ENCODE measurements around the gene PRF1.
"Not testable (repeated sequence)": the region's sequence is repeated elsewhere in the genome, so short reads cannot be mapped to it uniquely, and the experiment has no call there.

PRF1 gene

DNA sequence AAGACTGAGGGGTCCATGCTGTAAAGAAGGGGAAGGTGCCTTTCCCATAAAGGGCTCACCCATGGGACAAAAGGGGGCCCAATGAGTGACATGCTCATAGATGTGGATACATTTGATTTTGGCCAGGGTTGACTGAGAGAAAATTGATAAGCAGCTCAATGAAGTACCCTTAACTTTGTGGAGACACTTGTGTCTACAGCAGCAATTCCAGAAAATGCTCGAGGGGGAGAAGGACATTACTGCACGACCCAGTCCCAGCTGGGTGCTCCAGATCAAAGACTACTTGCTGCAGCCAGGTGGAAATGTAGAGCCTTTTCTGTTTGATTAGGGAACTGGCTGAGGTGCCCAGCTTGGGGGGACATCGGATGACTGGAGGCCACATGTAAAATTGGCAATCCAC is 47.6 kb upstream of the PRF1 start:
- Histone ChIP-seq H3K36me3 (ENCODE audit: control insufficient read depth, low read length) (no peaks in the 10 kb centered on the region), H3K4me1 (ENCODE audit: control insufficient read depth, low read length) (no peaks in the 10 kb centered on the region), H3K27ac (ENCODE audit: low read depth, low read length) (no peak overlapping the region), H3K9me2 (replicated peaks; ENCODE audit: control insufficient read depth, low read length) (no peaks in the 10 kb centered on the region), H4K20me1 (ENCODE audit: control insufficient read depth, insufficient read depth, low read depth, low read length) (no peaks in the 10 kb centered on the region), H3K79me2 (ENCODE audit: control insufficient read depth, low read length) (no peaks in the 10 kb centered on the region), H3K4me2 (ENCODE audit: low read length) (no peak overlapping the region), H3K27me3 (ENCODE audit: control insufficient read depth, low read length) (no peaks in the 10 kb centered on the region), H3K4me3 (ENCODE audit: low read length) (no peak overlapping the region), H3F3A (ENCODE audit: control insufficient read depth, insufficient read depth) (no peaks in the 10 kb centered on the region), H3K9me3 (ENCODE audit: control insufficient read depth, insufficient read depth, low read length) (peaks cover 38% of the 10 kb centered on the region)
- TF ChIP-seq, protein P1, sequence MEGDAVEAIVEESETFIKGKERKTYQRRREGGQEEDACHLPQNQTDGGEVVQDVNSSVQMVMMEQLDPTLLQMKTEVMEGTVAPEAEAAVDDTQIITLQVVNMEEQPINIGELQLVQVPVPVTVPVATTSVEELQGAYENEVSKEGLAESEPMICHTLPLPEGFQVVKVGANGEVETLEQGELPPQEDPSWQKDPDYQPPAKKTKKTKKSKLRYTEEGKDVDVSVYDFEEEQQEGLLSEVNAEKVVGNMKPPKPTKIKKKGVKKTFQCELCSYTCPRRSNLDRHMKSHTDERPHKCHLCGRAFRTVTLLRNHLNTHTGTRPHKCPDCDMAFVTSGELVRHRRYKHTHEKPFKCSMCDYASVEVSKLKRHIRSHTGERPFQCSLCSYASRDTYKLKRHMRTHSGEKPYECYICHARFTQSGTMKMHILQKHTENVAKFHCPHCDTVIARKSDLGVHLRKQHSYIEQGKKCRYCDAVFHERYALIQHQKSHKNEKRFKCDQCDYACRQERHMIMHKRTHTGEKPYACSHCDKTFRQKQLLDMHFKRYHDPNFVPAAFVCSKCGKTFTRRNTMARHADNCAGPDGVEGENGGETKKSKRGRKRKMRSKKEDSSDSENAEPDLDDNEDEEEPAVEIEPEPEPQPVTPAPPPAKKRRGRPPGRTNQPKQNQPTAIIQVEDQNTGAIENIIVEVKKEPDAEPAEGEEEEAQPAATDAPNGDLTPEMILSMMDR (IDR thresholded peaks at IDR 0.05; ENCODE audit: low read depth, low read length, poor library complexity, severe bottlenecking), result no peak
- TF ChIP-seq EZH2phosphoT487 (IDR thresholded peaks at IDR 0.05; ENCODE audit: borderline replicate concordance, low read length), result no peak

DNA sequence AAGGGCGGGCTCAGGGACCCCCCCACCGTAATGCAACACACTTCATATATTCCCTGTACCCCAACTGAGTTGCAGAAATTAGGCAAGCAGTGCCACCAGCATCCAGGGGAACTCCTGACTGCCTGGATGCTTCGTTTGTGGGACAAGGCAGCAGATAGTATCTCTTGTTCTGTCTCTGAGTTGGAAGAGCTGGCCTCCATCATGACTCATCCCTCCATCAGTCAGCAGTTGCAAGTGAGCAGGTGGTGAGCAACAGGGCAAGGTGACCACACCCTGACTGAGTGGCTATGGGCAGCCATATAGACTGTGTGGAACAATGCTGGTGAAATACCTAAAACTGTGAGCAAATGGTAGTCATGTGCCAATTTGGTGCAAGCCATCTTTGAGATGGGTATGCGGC is 47.0 kb upstream of the PRF1 start:
- H3K4me2 ChIP-seq (ENCODE audit: low read length), result no peak overlapping the region
- H3K79me2 ChIP-seq (ENCODE audit: control insufficient read depth, low read length), result no peaks in the 10 kb centered on the region
- no peak overlapping the region for H3K27ac ChIP-seq (ENCODE audit: low read depth, low read length)
- no peaks in the 10 kb centered on the region for H3K36me3 ChIP-seq (ENCODE audit: control insufficient read depth, low read length)
- no peaks in the 10 kb centered on the region for H4K20me1 ChIP-seq (ENCODE audit: control insufficient read depth, insufficient read depth, low read depth, low read length)
- no peak overlapping the region for H3K4me3 ChIP-seq (ENCODE audit: low read length)
- no peaks in the 10 kb centered on the region for H3K27me3 ChIP-seq (ENCODE audit: control insufficient read depth, low read length)
- no peaks in the 10 kb centered on the region for H3K4me1 ChIP-seq (ENCODE audit: control insufficient read depth, low read length)
- H3K9me3 ChIP-seq (ENCODE audit: control insufficient read depth, insufficient read depth, low read length), result peaks cover 38% of the 10 kb centered on the region
- H3K9me2 ChIP-seq (replicated peaks; ENCODE audit: control insufficient read depth, low read length), result no peaks in the 10 kb centered on the region
- TF ChIP-seq, protein P1 (IDR thresholded peaks at IDR 0.05; ENCODE audit: low read depth, low read length, poor library complexity, severe bottlenecking), result no peak
- TF ChIP-seq EZH2phosphoT487 (IDR thresholded peaks at IDR 0.05; ENCODE audit: borderline replicate concordance, low read length), result no peak
- H3F3A ChIP-seq (ENCODE audit: control insufficient read depth, insufficient read depth), result no peaks in the 10 kb centered on the region

DNA sequence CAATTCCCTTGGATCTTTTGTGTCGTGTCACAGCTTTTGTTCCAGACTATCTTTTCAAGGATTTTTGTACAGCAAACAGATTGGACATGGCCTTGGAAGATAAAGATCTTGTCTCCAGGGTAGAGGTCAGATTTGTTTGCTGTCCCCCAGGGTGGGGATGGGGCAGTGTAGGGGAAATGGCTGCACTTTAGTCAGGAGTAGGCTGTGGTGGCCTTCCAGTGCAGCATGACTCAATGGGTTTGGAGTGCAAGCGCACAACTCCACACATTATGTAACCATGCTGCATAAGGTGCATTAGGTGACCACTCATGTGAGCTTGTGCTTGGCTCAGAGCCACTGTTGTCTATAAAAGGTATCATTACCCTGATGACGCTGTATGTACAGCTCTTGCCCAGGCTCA is 45.9 kb upstream of the PRF1 start:
- TF ChIP-seq, protein P1 (IDR thresholded peaks at IDR 0.05; ENCODE audit: low read depth, low read length, poor library complexity, severe bottlenecking), result no peak
- no peak for TF ChIP-seq EZH2phosphoT487 (IDR thresholded peaks at IDR 0.05; ENCODE audit: borderline replicate concordance, low read length)
- Histone ChIP-seq H3F3A (ENCODE audit: control insufficient read depth, insufficient read depth) (no peaks in the 10 kb centered on the region), H3K9me3 (ENCODE audit: control insufficient read depth, insufficient read depth, low read length) (peaks cover 38% of the 10 kb centered on the region)

DNA sequence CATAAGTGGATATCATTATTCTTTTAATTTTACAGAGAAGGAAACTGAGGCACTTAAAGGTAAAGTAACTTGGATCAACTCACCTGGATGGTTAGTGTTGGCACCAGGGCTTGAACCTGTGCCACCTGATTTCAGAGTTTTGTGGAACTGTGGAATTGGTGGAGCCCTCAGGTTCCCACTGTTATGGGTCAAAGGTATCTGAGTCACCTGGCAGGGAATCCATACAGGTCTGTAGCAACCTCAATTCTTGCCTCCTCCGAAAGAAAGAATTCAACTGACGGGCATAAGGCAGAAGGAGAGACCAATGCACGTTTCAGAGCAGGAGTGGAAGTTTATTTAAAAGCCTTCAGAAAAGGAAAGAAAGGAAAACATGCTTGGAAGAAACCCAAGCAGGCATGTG is 44.5 kb upstream of the PRF1 start:
- Histone ChIP-seq H3K27ac (ENCODE audit: low read depth, low read length) (no peak overlapping the region), H3K27me3 (ENCODE audit: control insufficient read depth, low read length) (no peaks in the 10 kb centered on the region), H3F3A (ENCODE audit: control insufficient read depth, insufficient read depth) (no peaks in the 10 kb centered on the region), H3K79me2 (ENCODE audit: control insufficient read depth, low read length) (no peaks in the 10 kb centered on the region), H3K4me2 (ENCODE audit: low read length) (no peak overlapping the region), H3K9me3 (ENCODE audit: control insufficient read depth, insufficient read depth, low read length) (peaks cover 38% of the 10 kb centered on the region), H3K4me1 (ENCODE audit: control insufficient read depth, low read length) (no peaks in the 10 kb centered on the region), H3K9me2 (replicated peaks; ENCODE audit: control insufficient read depth, low read length) (no peaks in the 10 kb centered on the region), H4K20me1 (ENCODE audit: control insufficient read depth, insufficient read depth, low read depth, low read length) (no peaks in the 10 kb centered on the region), H3K36me3 (ENCODE audit: control insufficient read depth, low read length) (no peaks in the 10 kb centered on the region), H3K4me3 (ENCODE audit: low read length) (no peak overlapping the region)
- TF ChIP-seq EZH2phosphoT487 (IDR thresholded peaks at IDR 0.05; ENCODE audit: borderline replicate concordance, low read length), result no peak
- TF ChIP-seq, protein P1 (IDR thresholded peaks at IDR 0.05; ENCODE audit: low read depth, low read length, poor library complexity, severe bottlenecking), result no peak

More for the DNA sequence above, 45.9 kb upstream of the PRF1 start:
- no peaks in the 10 kb centered on the region for H3K27me3 ChIP-seq (ENCODE audit: control insufficient read depth, low read length)
- no peaks in the 10 kb centered on the region for H3K79me2 ChIP-seq (ENCODE audit: control insufficient read depth, low read length)
- no peak overlapping the region for H3K27ac ChIP-seq (ENCODE audit: low read depth, low read length)
- H3K36me3 ChIP-seq (ENCODE audit: control insufficient read depth, low read length), result no peaks in the 10 kb centered on the region
- no peak overlapping the region for H3K4me2 ChIP-seq (ENCODE audit: low read length)
- H3K9me2 ChIP-seq (replicated peaks; ENCODE audit: control insufficient read depth, low read length), result no peaks in the 10 kb centered on the region
- no peaks in the 10 kb centered on the region for H3K4me1 ChIP-seq (ENCODE audit: control insufficient read depth, low read length)
- H4K20me1 ChIP-seq (ENCODE audit: control insufficient read depth, insufficient read depth, low read depth, low read length), result no peaks in the 10 kb centered on the region
- H3K4me3 ChIP-seq (ENCODE audit: low read length), result no peak overlapping the region

DNA sequence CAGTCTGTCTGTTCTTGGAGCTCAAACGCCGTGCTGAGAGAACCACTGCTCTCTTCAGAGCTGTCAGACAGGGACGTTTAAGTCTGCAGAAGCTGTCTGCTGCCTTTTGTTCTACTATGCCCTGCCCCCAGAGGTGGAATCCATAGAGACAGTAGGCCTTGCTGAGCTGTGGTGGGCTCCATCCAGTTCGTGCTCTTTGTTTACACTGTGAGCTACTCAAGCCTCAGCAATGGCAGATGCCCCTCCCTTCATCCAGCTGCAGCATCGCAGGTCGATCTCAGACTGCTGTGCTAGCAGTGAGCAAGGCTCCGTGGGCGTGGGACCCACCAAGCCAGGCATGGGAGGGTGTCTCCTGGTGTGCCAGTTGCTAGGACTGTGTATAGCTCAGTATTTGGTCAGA is 42.4 kb upstream of the PRF1 start:
- H3K27ac ChIP-seq (ENCODE audit: low read depth, low read length); H3K9me2 ChIP-seq (replicated peaks; ENCODE audit: control insufficient read depth, low read length); H3K4me1 ChIP-seq (ENCODE audit: control insufficient read depth, low read length); H3K4me2 ChIP-seq (ENCODE audit: low read length); H3F3A ChIP-seq (ENCODE audit: control insufficient read depth, insufficient read depth); H3K36me3 ChIP-seq (ENCODE audit: control insufficient read depth, low read length); H3K4me3 ChIP-seq (ENCODE audit: low read length); H4K20me1 ChIP-seq (ENCODE audit: control insufficient read depth, insufficient read depth, low read depth, low read length); H3K79me2 ChIP-seq (ENCODE audit: control insufficient read depth, low read length); H3K27me3 ChIP-seq (ENCODE audit: control insufficient read depth, low read length): not testable (repeated sequence)
- H3K9me3 ChIP-seq (ENCODE audit: control insufficient read depth, insufficient read depth, low read length), result peaks cover 20% of the 10 kb centered on the region

All from DOHH2 (cell line).